CD4-positive, alpha-beta memory T cell (primary cell): Measurements from ENCODE around the gene PARD3B. TPM values are rescaled to one million over a fixed set of nuclear protein-coding genes. Genes with fewer than 3 reads are reported as not detected.

ENCODE experiments used
- CTCF ChIA-PET: fragments of 350-600 bp; sonication (Branson Sonifier 250); formaldehyde crosslinking; loops from one replicate; lab custom pipeline; 2021; ENCODE audit warnings: inconsistent platforms; ENCODE audit not compliant: partially characterized antibody; lab: Charles Lee
- POLR2A ChIA-PET: fragments of 350-600 bp; sonication (Branson Sonifier 250); formaldehyde crosslinking; loops from one replicate; lab custom pipeline; 2021; ENCODE audit not compliant: partially characterized antibody; lab: Charles Lee
- DNase-seq, 5 donors: peaks; one replicate each; pipeline versions ENCODE4 v3.0.0 to v3.0.0-alpha.2; 2020 to 2022; ENCODE audit warnings: mixed read lengths in 1 of 5
- H3K27ac ChIP-seq: one replicate; pipeline ENCODE4 v1.7.0; 2013; ENCODE audit warnings: low read depth, low read length
- H3K27me3 ChIP-seq: 2 replicates; pipeline ENCODE4 v1.7.0; 2013; ENCODE audit warnings: mild to moderate bottlenecking, low read length, moderate library complexity; ENCODE audit not compliant: insufficient read depth
- H3K36me3 ChIP-seq: 2 replicates; pipeline ENCODE4 v1.7.0; 2013; ENCODE audit warnings: mild to moderate bottlenecking, low read length, moderate library complexity; ENCODE audit not compliant: insufficient read depth
- H3K4me1 ChIP-seq: 2 replicates; pipeline ENCODE4 v1.7.0; 2013; ENCODE audit warnings: mild to moderate bottlenecking, low read length, moderate library complexity; ENCODE audit not compliant: insufficient read depth
- H3K4me3 ChIP-seq, 2 donors: one replicate each; pipeline ENCODE4 v1.7.0; 2013; ENCODE audit warnings: low read length in 2 of 2, mild to moderate bottlenecking in 1 of 2
- H3K9me3 ChIP-seq, 2 donors: one replicate each; pipeline ENCODE4 v1.7.0; 2013; ENCODE audit warnings: low read length in 2 of 2, control low read depth in 1 of 2; ENCODE audit not compliant: control insufficient read depth in 1 of 2
- H3K27ac Mint-ChIP-seq, 7 donors: one replicate each; pipeline ENCODE4 v1.8.0; 2020 to 2021; ENCODE audit warnings: mixed read lengths in 7 of 7, mild to moderate bottlenecking in 6 of 7, inconsistent platforms in 3 of 7, moderate library complexity in 3 of 7
- H3K27me3 Mint-ChIP-seq, 2 donors: one replicate each; pipeline ENCODE4 v1.8.0; 2020 to 2021; ENCODE audit warnings: mixed read lengths in 2 of 2
- H3K36me3 Mint-ChIP-seq, 2 donors: one replicate each; pipeline ENCODE4 v1.8.0; 2020 to 2021; ENCODE audit warnings: mixed read lengths in 2 of 2, inconsistent platforms in 1 of 2, mild to moderate bottlenecking in 1 of 2
- H3K4me1 Mint-ChIP-seq, 4 donors: one replicate each; pipeline ENCODE4 v1.8.0; 2020 to 2021; ENCODE audit warnings: mixed read lengths in 4 of 4, mild to moderate bottlenecking in 1 of 4
- H3K4me3 Mint-ChIP-seq, 8 donors: one replicate each; pipeline ENCODE4 v1.8.0; 2020 to 2021; ENCODE audit warnings: mixed read lengths in 8 of 8, mild to moderate bottlenecking in 7 of 8, moderate library complexity in 6 of 8, inconsistent platforms in 3 of 8
- H3K9me3 Mint-ChIP-seq, 8 donors: one replicate each; pipeline ENCODE4 v1.8.0; 2020 to 2021; ENCODE audit warnings: mixed read lengths in 8 of 8, mild to moderate bottlenecking in 5 of 8, inconsistent platforms in 3 of 8, moderate library complexity in 1 of 8
- intact Hi-C: fragments of 100-400 bp; cut with micrococcal nuclease; formaldehyde crosslinking; loops from one replicate; pipeline ENCODE4 v1.15.1; 2023
- polyA plus RNA-seq, 2 donors: library from polyadenylated mRNA; unstranded; fragments of 300-500 nt; fragmentation: Illumina TruSeq; gene quantifications; one replicate each; pipeline ENCODE4 v1.2.3, GENCODE V29; 2021
- total RNA-seq, 2 experiments: library from RNA; stranded (reverse); gene quantifications; one replicate each; pipeline ENCODE4 v1.2.3, GENCODE V29; 2021

The PARD3B gene
- total and polyA plus RNA-seq, 4 experiments from 2014 or later: 0.44 to 1.3 (median 1.2) TPM; not detected in 1

GRCh38 chr2:205161156-205161839, 616.0 kb downstream of the PARD3B start:
- H3K27me3 ChIP-seq: no peaks in the 10 kb centered on the region
- no peaks in the 10 kb centered on the region for H3K9me3 ChIP-seq
- H3K4me3 ChIP-seq: no peak overlapping the region
- Mint-ChIP-seq H3K4me1 (no peaks in the 10 kb centered on the region), H3K27me3 (no peaks in the 10 kb centered on the region), H3K36me3 (no peaks in the 10 kb centered on the region), H3K27ac (no peak overlapping the region), H3K4me3 (no peak overlapping the region), H3K9me3 (peaks cover 0 to 2% (median 0%) of the 10 kb centered on the region in 8 donors)
- ChIA-PET CTCF (interaction anchor here (0.6 kb wide), 1 partner anchor 519 kb away, joined by 3 read pairs; no protein-coding TSS in a partner anchor), POLR2A (no interaction called here)
- intact Hi-C loops: no loop called here
- no peak overlapping the region for H3K27ac ChIP-seq
- no peaks in the 10 kb centered on the region for H3K4me1 ChIP-seq
- H3K36me3 ChIP-seq: no peaks in the 10 kb centered on the region
- no peak for DNase-seq

- no peaks in the 10 kb centered on the region for H3K27me3 ChIP-seq
- peaks cover 4 to 10% (median 7%) of the 10 kb centered on the region in 4 donors for H3K4me1 Mint-ChIP-seq
- H3K27me3 Mint-ChIP-seq: peaks cover 0 to 2% of the 10 kb centered on the region in 2 donors
- POLR2A ChIA-PET: no interaction called here
- peaks cover 5% of the 10 kb centered on the region for H3K4me1 ChIP-seq
- H3K9me3 Mint-ChIP-seq: peaks cover 0 to 10% (median 0%) of the 10 kb centered on the region in 8 donors
- CTCF ChIA-PET: no interaction called here
- H3K9me3 ChIP-seq: no peaks in the 10 kb centered on the region
- no peak overlapping the region for H3K27ac Mint-ChIP-seq
- no peak for DNase-seq
- intact Hi-C loops: no loop called here
- no peaks in the 10 kb centered on the region for H3K36me3 ChIP-seq
- no peak overlapping the region for H3K4me3 ChIP-seq
- H3K4me3 Mint-ChIP-seq: no peak overlapping the region
- H3K36me3 Mint-ChIP-seq: no peaks in the 10 kb centered on the region
- H3K27ac ChIP-seq: no peak overlapping the region
Observed at GRCh38 chr2:205166745-205167144, 621.5 kb downstream of the PARD3B start.

- no peaks in the 10 kb centered on the region for H3K36me3 ChIP-seq
- CTCF ChIA-PET: interaction anchor here (1.2 kb wide), 1 partner anchor 11 kb away, joined by 3 read pairs; no protein-coding TSS in a partner anchor
- no peak overlapping the region for H3K27ac ChIP-seq
- no peaks in the 10 kb centered on the region for H3K27me3 ChIP-seq
- peaks cover 5% of the 10 kb centered on the region for H3K4me1 ChIP-seq
- no peak overlapping the region for H3K27ac Mint-ChIP-seq
- H3K4me3 Mint-ChIP-seq: no peak overlapping the region
- peaks cover 0 to 2% of the 10 kb centered on the region in 2 donors for H3K27me3 Mint-ChIP-seq
- H3K9me3 Mint-ChIP-seq: peaks cover 0 to 10% (median 0%) of the 10 kb centered on the region in 8 donors
- POLR2A ChIA-PET: interaction anchor here (1.2 kb wide), 1 partner anchor 224 kb away, joined by 3 read pairs; no protein-coding TSS in a partner anchor
- no peaks in the 10 kb centered on the region for H3K36me3 Mint-ChIP-seq
- DNase-seq: no peak
- no peaks in the 10 kb centered on the region for H3K9me3 ChIP-seq
- intact Hi-C loops: no loop called here
- peaks cover 4 to 10% (median 7%) of the 10 kb centered on the region in 4 donors for H3K4me1 Mint-ChIP-seq
- H3K4me3 ChIP-seq: no peak overlapping the region
Observed at GRCh38 chr2:205169012-205169411, 623.7 kb downstream of the PARD3B start.

GRCh38 chr2:205169464-205169863, 624.2 kb downstream of the PARD3B start:
- peak overlapping the region in 1 of 8 donors; percentile 61 for H3K4me3 Mint-ChIP-seq
- POLR2A ChIA-PET: no interaction called here
- intact Hi-C loops: no loop called here
- no peak overlapping the region for H3K27ac Mint-ChIP-seq
- no peak overlapping the region for H3K27ac ChIP-seq
- no peak for DNase-seq
- H3K4me1 ChIP-seq: peaks cover 5% of the 10 kb centered on the region
- no peaks in the 10 kb centered on the region for H3K27me3 ChIP-seq
- peaks cover 0 to 2% of the 10 kb centered on the region in 2 donors for H3K27me3 Mint-ChIP-seq
- H3K4me1 Mint-ChIP-seq: peaks cover 4 to 10% (median 7%) of the 10 kb centered on the region in 4 donors
- CTCF ChIA-PET: interaction anchor here (1.2 kb wide), 1 partner anchor 11 kb away, joined by 3 read pairs; no protein-coding TSS in a partner anchor
- no peaks in the 10 kb centered on the region for H3K36me3 Mint-ChIP-seq
- no peak overlapping the region for H3K4me3 ChIP-seq
- H3K9me3 Mint-ChIP-seq: peaks cover 0 to 10% (median 0%) of the 10 kb centered on the region in 8 donors
- H3K36me3 ChIP-seq: no peaks in the 10 kb centered on the region
- H3K9me3 ChIP-seq: no peaks in the 10 kb centered on the region

- ChIA-PET POLR2A (no interaction called here), CTCF (interaction anchor here (0.6 kb wide), 1 partner anchor 474 kb away, joined by 3 read pairs; no protein-coding TSS in a partner anchor)
- no peak for DNase-seq
- Histone ChIP-seq H3K4me1 (peaks cover 5% of the 10 kb centered on the region), H3K9me3 (no peaks in the 10 kb centered on the region), H3K27ac (no peak overlapping the region), H3K4me3 (no peak overlapping the region), H3K36me3 (no peaks in the 10 kb centered on the region), H3K27me3 (no peaks in the 10 kb centered on the region)
- no peak overlapping the region for H3K27ac Mint-ChIP-seq
- intact Hi-C loops: no loop called here
- H3K27me3 Mint-ChIP-seq: peaks cover 0 to 2% of the 10 kb centered on the region in 2 donors
- peaks cover 4 to 10% (median 7%) of the 10 kb centered on the region in 4 donors for H3K4me1 Mint-ChIP-seq
- no peak overlapping the region for H3K4me3 Mint-ChIP-seq
- no peaks in the 10 kb centered on the region for H3K36me3 Mint-ChIP-seq
- H3K9me3 Mint-ChIP-seq: peaks cover 0 to 10% (median 0%) of the 10 kb centered on the region in 8 donors
Observed at GRCh38 chr2:205170399-205170798, 625.1 kb downstream of the PARD3B start.

- peak overlapping the region in 1 of 7 donors; percentile 12 for H3K27ac Mint-ChIP-seq
- Histone ChIP-seq H3K27ac (no peak overlapping the region), H3K27me3 (no peaks in the 10 kb centered on the region), H3K36me3 (no peaks in the 10 kb centered on the region), H3K9me3 (no peaks in the 10 kb centered on the region), H3K4me3 (no peak overlapping the region), H3K4me1 (peaks cover 5% of the 10 kb centered on the region)
- H3K27me3 Mint-ChIP-seq: peaks cover 0 to 3% of the 10 kb centered on the region in 2 donors
- ChIA-PET POLR2A (no interaction called here), CTCF (no interaction called here)
- H3K36me3 Mint-ChIP-seq: no peaks in the 10 kb centered on the region
- no peak for DNase-seq
- peaks cover 4 to 10% (median 7%) of the 10 kb centered on the region in 4 donors for H3K4me1 Mint-ChIP-seq
- intact Hi-C loops: no loop called here
- H3K4me3 Mint-ChIP-seq: no peak overlapping the region
- peaks cover 0 to 8% (median 0%) of the 10 kb centered on the region in 8 donors for H3K9me3 Mint-ChIP-seq
Observed at GRCh38 chr2:205171261-205171940, 626.1 kb downstream of the PARD3B start.

GRCh38 chr2:205175831-205176230, 630.6 kb downstream of the PARD3B start:
- Histone ChIP-seq H3K27me3 (no peaks in the 10 kb centered on the region), H3K36me3 (no peaks in the 10 kb centered on the region), H3K27ac (no peak overlapping the region), H3K9me3 (no peaks in the 10 kb centered on the region), H3K4me1 (no peaks in the 10 kb centered on the region), H3K4me3 (no peak overlapping the region)
- no peak for DNase-seq
- peaks cover 0 to 3% (median 0%) of the 10 kb centered on the region in 8 donors for H3K9me3 Mint-ChIP-seq
- no peak overlapping the region for H3K4me3 Mint-ChIP-seq
- no peaks in the 10 kb centered on the region for H3K4me1 Mint-ChIP-seq
- intact Hi-C loops: no loop called here
- POLR2A ChIA-PET: interaction anchor here (1.5 kb wide), 1 partner anchor 46 kb away, joined by 3 read pairs; no protein-coding TSS in a partner anchor
- CTCF ChIA-PET: no interaction called here
- H3K36me3 Mint-ChIP-seq: no peaks in the 10 kb centered on the region
- no peak overlapping the region for H3K27ac Mint-ChIP-seq
- H3K27me3 Mint-ChIP-seq: peaks cover 0 to 1% of the 10 kb centered on the region in 2 donors
